ENCODE results near the gene CCND2. TPM values are rescaled to one million over a fixed set of nuclear protein-coding genes. Genes with fewer than 3 reads are reported as not detected.

The CCND2 gene
- total RNA-seq, 4 donors from 2014 or later: 106 to 149 (median 136) TPM

GRCh38 chr12:4245446-4245845, 28.1 kb upstream of the CCND2 start:
- H3K27ac ChIP-seq: no peak overlapping the region
- no peak for ATAC-seq
- H3K36me3 ChIP-seq: no peaks in the 10 kb centered on the region
- H3K4me1 ChIP-seq: no peaks in the 10 kb centered on the region
- TF ChIP-seq POLR2AphosphoS5 (IDR thresholded peaks at IDR 0.05) (no peak), EP300 (IDR thresholded peaks at IDR 0.05) (no peak), POLR2A (IDR thresholded peaks at IDR 0.05) (no peak)
- peaks cover 33% of the 10 kb centered on the region for H3K27me3 ChIP-seq
- no peak overlapping the region for H3K4me3 ChIP-seq
- H3K9me3 ChIP-seq: no peaks in the 10 kb centered on the region
- 80 to 84% methylated on average over 1 to 3 of the region's 4 CpGs for WGBS, 2 donors (ENCODE audit: low coverage in 1 of 2)

GRCh38 chr12:4246116-4246515, 27.4 kb upstream of the CCND2 start:
- no peak for ATAC-seq
- peaks cover 26% of the 10 kb centered on the region for H3K27me3 ChIP-seq
- no peak overlapping the region for H3K27ac ChIP-seq
- H3K36me3 ChIP-seq: no peaks in the 10 kb centered on the region
- WGBS, 2 donors (ENCODE audit: low coverage in 1 of 2): 63% methylated on average over 5 of the region's 5 CpGs; no CpG with 5 or more reads in 1 of the 2 donors
- H3K4me3 ChIP-seq: no peak overlapping the region
- no peaks in the 10 kb centered on the region for H3K4me1 ChIP-seq
- H3K9me3 ChIP-seq: no peaks in the 10 kb centered on the region
- TF ChIP-seq CTCF (IDR thresholded peaks at IDR 0.05): no peak
- no peak for TF ChIP-seq POLR2AphosphoS5 (IDR thresholded peaks at IDR 0.05)
- no peak for TF ChIP-seq EP300 (IDR thresholded peaks at IDR 0.05)
- no peak for TF ChIP-seq POLR2A (IDR thresholded peaks at IDR 0.05)

- ATAC-seq: no peak
- Histone ChIP-seq H3K27me3 (no peaks in the 10 kb centered on the region), H3K4me3 (no peak overlapping the region), H3K4me1 (no peaks in the 10 kb centered on the region), H3K9me3 (no peaks in the 10 kb centered on the region), H3K36me3 (no peaks in the 10 kb centered on the region), H3K27ac (no peak overlapping the region)
- no peak for TF ChIP-seq EP300 (IDR thresholded peaks at IDR 0.05)
- no peak for TF ChIP-seq POLR2A (IDR thresholded peaks at IDR 0.05)
- TF ChIP-seq CTCF (IDR thresholded peaks at IDR 0.05): no peak
- no peak for TF ChIP-seq POLR2AphosphoS5 (IDR thresholded peaks at IDR 0.05)
- 40 to 100% methylated on average over 1 to 2 of the region's 8 CpGs for WGBS, 2 donors (ENCODE audit: low coverage in 1 of 2)
Measured at GRCh38 chr12:4250691-4251090, 22.9 kb upstream of the CCND2 start.

GRCh38 chr12:4251216-4251891, 22.2 kb upstream of the CCND2 start:
- H3K4me1 ChIP-seq: no peaks in the 10 kb centered on the region
- WGBS, 2 donors (ENCODE audit: low coverage in 1 of 2): 79 to 90% methylated on average over 3 to 6 of the region's 6 CpGs
- H3K9me3 ChIP-seq: no peaks in the 10 kb centered on the region
- TF ChIP-seq CTCF (IDR thresholded peaks at IDR 0.05) (no peak), POLR2A (IDR thresholded peaks at IDR 0.05) (no peak), EP300 (IDR thresholded peaks at IDR 0.05) (no peak), POLR2AphosphoS5 (IDR thresholded peaks at IDR 0.05) (no peak)
- no peak for ATAC-seq
- H3K4me3 ChIP-seq: no peak overlapping the region
- no peak overlapping the region for H3K27ac ChIP-seq
- no peaks in the 10 kb centered on the region for H3K36me3 ChIP-seq
- no peaks in the 10 kb centered on the region for H3K27me3 ChIP-seq

GRCh38 chr12:4251967-4252366, 21.6 kb upstream of the CCND2 start:
- WGBS, 2 donors (ENCODE audit: low coverage in 1 of 2): 79 to 100% methylated on average over 1 to 2 of the region's 2 CpGs
- Histone ChIP-seq H3K27ac (no peak overlapping the region), H3K27me3 (no peaks in the 10 kb centered on the region), H3K9me3 (no peaks in the 10 kb centered on the region), H3K4me1 (no peaks in the 10 kb centered on the region), H3K4me3 (no peak overlapping the region), H3K36me3 (no peaks in the 10 kb centered on the region)
- TF ChIP-seq POLR2A (IDR thresholded peaks at IDR 0.05) (no peak), POLR2AphosphoS5 (IDR thresholded peaks at IDR 0.05) (no peak), EP300 (IDR thresholded peaks at IDR 0.05) (no peak), CTCF (IDR thresholded peaks at IDR 0.05) (no peak)
- ATAC-seq: no peak
